Ishikawa (cell line): ENCODE data around the gene TMEM147.

Experiments used
- CEBPB ChIP-seq: IDR thresholded peaks from 2 replicates; pipeline ENCODE4 v1.6.1; 2012
- CREB1 ChIP-seq: IDR thresholded peaks from 2 replicates; pipeline ENCODE4 v1.6.1; 2012; ENCODE audit warnings: low read depth
- EGR1 ChIP-seq: IDR thresholded peaks from 2 replicates; pipeline ENCODE4 v1.6.1; 2012
- EP300 ChIP-seq: IDR thresholded peaks from 2 replicates; pipeline ENCODE4 v1.6.1; 2012; ENCODE audit warnings: borderline replicate concordance
- FOXM1 ChIP-seq: IDR thresholded peaks from 2 replicates; pipeline ENCODE4 v1.6.1; 2012; ENCODE audit warnings: low read depth, borderline replicate concordance
- NFIC ChIP-seq: IDR thresholded peaks from 2 replicates; pipeline ENCODE4 v1.6.1; 2012
- RAD21 ChIP-seq: IDR thresholded peaks from 2 replicates; pipeline ENCODE4 v1.6.1; 2012; ENCODE audit warnings: low read depth
- TAF1 ChIP-seq: IDR thresholded peaks from 2 replicates; pipeline ENCODE4 v1.6.1; 2012; ENCODE audit warnings: low read depth, mild to moderate bottlenecking
- TCF12 ChIP-seq: IDR thresholded peaks from 2 replicates; pipeline ENCODE4 v1.6.1; 2012; ENCODE audit warnings: low read depth
- TEAD4 ChIP-seq: IDR thresholded peaks from 2 replicates; pipeline ENCODE4 v1.6.1; 2012
- YY1 ChIP-seq: IDR thresholded peaks from 2 replicates; pipeline ENCODE4 v1.6.1; 2012; ENCODE audit warnings: low read depth
- ZBTB7A ChIP-seq: IDR thresholded peaks from 2 replicates; pipeline ENCODE4 v1.6.1; 2012; ENCODE audit warnings: low read depth
- TF ChIP-seq, protein P1 (sequence below): IDR thresholded peaks from 2 replicates; pipeline ENCODE4 v1.6.1; 2012
- TF ChIP-seq, protein P2 (sequence below): IDR thresholded peaks from 2 replicates; pipeline ENCODE4 v1.6.1; 2012
- TF ChIP-seq, protein P3 (sequence below): IDR thresholded peaks from 2 replicates; pipeline ENCODE4 v1.6.1; 2012; ENCODE audit warnings: low read depth, mild to moderate bottlenecking

TMEM147 gene

DNA sequence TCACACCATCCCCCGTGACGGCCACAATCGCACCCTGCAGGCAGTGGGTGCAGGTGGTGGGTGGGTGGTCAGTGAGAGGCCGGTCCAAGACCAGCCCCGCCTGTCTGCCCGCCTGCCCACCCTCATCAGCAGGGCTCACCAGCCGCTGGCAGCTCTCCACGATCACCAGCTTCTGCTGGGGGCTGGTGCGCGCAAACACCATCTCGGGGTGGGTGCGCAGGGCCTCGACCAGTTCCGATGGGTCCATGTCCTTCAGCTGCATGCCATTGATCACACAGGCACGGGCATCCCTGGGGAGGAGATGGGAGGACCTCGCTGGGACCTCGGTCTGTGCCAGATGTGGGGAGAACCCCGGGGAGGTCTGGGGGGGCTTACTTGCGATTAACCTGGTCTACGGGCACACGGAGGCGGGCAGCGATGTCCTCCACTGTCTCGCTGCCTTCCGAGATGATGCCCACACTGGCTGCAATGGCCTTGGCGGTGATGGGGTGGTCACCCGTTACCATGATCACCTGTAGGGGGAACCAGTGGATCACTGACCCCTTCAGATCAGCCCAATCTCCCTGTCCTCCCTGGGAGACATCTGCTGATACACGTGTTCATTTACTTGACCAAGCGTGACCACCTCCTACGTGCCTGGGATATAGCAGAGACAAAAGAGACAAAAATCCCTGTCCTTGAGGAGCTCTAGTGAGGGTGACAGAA, 10.0 kb downstream of the TMEM147 start:
- no peak for TF ChIP-seq TAF1
- no peak for TF ChIP-seq EGR1
- TF ChIP-seq CREB1, result no peak
- TF ChIP-seq RAD21, result peak; percentile 77
- TF ChIP-seq, protein P1, sequence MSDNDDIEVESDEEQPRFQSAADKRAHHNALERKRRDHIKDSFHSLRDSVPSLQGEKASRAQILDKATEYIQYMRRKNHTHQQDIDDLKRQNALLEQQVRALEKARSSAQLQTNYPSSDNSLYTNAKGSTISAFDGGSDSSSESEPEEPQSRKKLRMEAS, result peak; percentile 39; the same call in 1 of the 2 replicates
- TF ChIP-seq CEBPB, result no peak

DNA sequence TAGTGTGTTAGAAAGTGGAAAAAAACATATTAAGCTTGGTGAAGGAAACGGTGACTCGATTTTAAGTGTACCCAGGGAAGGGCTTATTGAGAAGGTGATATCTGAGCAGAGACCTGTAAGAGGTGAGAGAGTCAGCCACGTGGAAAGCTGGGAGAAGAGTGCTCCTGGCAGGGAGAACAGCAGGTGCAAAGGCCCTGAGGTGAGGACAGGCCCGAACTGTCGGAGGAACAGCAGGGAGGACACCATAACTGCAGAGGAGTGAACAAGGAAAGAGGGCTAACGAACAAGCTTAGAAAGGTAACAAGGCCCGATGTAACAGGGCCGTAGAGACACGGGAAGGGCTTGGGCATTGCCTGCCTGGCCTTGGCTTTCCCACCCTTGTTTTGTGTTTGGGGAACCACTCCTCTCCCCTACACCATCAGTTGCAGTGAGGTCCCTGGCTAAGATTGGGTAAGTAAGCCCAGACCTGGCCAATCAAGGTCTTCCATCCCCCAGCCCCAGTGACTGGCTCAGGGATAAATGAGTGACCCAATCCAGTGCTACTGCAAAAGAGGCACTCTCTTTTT, 10.7 kb downstream of the TMEM147 start:
- TF ChIP-seq ZBTB7A (no peak), FOXM1 (no peak), TEAD4 (no peak)

DNA sequence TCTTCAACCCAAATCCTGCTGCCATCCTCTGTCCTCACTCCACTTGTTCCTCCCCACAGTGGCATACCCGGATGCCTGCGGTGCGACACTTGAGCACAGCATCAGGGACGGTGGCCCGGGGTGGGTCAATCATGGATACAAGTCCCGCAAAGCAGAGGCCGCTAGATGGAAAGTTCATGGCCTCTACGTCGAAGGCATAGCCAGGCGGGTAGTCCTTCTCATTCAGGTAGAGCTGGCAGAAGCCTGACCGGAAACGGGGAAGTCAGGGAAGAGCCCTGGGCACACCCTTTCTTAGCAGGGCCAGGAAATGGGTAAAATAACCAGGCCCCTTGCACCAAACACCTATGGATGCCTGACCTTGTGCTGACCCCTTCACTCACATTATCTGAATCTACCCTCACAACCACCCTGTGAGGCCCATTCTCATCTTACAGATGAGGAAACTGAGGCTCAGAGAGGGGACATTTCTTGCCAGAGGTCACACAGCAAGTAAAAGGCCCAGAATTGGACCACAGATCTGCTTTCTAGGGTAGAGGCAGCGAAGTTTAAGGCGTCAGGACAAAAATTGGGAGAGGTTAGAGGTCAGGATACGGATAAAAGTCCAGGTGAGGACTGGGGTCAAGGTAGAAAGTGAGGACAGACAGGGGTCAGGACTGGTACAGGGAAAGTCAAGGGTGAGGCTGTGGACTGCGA, 11.6 kb downstream of the TMEM147 start:
- TF ChIP-seq, protein P2, sequence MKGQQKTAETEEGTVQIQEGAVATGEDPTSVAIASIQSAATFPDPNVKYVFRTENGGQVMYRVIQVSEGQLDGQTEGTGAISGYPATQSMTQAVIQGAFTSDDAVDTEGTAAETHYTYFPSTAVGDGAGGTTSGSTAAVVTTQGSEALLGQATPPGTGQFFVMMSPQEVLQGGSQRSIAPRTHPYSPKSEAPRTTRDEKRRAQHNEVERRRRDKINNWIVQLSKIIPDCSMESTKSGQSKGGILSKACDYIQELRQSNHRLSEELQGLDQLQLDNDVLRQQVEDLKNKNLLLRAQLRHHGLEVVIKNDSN, result no peak
- TF ChIP-seq, protein P1, result no peak
- TF ChIP-seq FOXM1 (no peak), TEAD4 (no peak), EGR1 (no peak), NFIC (no peak), TCF12 (no peak), CEBPB (no peak), EP300 (no peak), RAD21 (no peak), TAF1 (no peak), YY1 (no peak), ZBTB7A (no peak), CREB1 (no peak)
- TF ChIP-seq, protein P3, sequence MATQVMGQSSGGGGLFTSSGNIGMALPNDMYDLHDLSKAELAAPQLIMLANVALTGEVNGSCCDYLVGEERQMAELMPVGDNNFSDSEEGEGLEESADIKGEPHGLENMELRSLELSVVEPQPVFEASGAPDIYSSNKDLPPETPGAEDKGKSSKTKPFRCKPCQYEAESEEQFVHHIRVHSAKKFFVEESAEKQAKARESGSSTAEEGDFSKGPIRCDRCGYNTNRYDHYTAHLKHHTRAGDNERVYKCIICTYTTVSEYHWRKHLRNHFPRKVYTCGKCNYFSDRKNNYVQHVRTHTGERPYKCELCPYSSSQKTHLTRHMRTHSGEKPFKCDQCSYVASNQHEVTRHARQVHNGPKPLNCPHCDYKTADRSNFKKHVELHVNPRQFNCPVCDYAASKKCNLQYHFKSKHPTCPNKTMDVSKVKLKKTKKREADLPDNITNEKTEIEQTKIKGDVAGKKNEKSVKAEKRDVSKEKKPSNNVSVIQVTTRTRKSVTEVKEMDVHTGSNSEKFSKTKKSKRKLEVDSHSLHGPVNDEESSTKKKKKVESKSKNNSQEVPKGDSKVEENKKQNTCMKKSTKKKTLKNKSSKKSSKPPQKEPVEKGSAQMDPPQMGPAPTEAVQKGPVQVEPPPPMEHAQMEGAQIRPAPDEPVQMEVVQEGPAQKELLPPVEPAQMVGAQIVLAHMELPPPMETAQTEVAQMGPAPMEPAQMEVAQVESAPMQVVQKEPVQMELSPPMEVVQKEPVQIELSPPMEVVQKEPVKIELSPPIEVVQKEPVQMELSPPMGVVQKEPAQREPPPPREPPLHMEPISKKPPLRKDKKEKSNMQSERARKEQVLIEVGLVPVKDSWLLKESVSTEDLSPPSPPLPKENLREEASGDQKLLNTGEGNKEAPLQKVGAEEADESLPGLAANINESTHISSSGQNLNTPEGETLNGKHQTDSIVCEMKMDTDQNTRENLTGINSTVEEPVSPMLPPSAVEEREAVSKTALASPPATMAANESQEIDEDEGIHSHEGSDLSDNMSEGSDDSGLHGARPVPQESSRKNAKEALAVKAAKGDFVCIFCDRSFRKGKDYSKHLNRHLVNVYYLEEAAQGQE, result no peak

DNA sequence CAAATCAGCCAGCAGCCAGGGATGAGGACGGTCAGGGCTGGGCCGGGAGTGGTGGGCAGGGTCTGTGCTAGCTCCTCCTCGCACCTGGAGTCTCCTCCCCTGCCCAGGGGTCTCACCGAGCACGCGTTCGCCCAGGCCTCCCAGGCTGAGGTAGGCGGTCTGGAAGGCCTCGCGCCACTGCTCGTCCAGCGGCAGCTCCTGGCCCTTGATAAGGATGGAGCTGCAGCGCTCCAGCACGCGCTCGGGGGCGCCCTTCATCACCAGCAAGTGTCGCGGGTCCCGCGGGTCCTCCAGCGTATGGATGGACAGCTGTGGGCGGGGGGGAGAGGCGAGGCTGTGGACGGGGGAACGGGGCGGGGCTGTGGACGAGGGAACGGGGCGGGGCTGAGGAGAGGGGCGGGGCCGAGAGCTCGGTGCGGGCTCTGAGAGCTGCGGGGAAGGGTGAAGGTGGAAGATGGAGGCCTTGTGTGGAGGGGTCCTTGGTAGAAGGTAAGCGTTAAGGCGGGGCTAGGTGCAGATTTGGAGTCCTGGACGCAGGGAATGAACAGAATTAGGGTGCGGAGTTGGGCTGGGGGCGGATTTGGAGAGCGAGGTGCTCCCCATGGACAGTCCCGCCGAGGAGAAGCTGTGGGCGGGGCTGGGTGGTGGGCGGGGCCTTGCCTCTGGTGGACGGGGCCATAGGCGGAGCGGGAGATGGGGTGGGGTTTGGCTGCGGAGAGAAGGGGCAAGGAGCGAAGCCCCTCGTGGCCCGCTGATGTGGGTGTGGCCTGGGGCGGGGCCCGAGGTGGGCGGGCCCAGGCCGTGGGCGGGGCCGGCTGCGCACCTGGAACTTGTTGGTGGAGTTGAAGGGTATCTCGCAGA, 12.3 kb downstream of the TMEM147 start:
- TF ChIP-seq, protein P1, result peak; percentile 37; the same call in 1 of the 2 replicates
- TF ChIP-seq EP300 (no peak), RAD21 (peak; percentile 24; the same call in 1 of the 2 replicates)
- TF ChIP-seq, protein P2, result 0 out of 2 replicates have a peak, but pooled peaks have one; percentile 29

DNA sequence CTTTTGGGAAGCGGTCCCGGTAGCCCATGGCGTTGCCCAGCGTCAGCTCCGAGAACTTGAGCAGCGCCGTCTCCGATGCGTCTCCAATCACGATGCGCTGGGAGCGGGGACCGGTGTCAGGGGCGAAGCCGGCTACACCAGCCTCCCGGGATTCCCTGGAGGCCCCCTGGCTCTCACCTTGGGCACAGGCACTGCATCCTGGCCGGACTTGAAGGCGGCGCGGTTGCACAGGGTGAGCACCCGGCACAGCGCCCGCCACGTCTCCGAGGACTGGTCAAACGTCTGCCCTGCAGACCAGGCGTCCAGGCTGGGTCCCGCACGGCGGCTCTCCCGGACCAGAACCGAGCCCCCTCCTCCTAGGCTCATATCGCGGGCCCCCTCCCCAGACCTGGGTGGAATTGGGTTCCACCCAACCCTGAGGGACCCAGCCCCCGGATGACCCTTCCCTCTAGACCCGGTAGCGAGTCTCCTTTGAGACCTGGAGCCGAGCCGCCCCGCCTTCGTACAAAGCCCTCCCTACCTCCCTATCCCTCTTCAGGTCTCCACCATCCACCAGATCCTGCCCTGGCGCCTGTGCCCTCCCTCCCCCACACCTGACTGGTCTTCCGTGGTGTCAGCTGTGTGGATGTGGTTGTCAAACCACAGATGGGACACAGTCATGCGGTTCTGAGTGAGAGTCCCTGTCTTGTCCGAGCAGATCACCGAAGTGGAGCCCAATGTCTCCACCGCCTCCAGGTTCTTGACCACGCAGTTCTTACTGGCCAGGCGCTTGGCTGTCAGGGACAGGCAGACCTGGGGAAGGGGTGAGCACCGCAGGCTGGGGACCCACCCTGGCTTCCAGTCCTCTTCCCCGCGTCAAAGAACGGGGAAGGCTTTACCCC, 13.2 kb downstream of the TMEM147 start:
- no peak for TF ChIP-seq TAF1
- TF ChIP-seq, protein P1, result peak; percentile 41; the same call in 1 of the 2 replicates

DNA sequence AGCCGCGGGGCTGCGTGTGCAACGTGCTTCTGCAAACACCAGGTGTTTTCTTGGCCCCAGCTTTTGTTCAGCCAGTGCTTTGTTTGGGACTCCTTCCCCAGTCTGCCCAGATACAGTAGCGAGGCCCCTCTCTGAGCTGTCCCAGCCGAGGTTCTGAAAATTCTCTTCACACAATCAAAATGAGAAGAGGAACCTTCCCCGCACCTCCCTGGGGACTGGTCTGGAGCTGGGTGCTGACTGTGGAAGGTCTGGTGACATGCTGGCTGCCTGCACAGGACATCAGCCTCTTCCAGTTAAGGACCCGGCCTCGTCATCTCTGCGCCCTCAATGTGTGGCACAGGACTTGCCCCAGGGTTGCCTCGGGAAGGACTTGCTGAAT, 13.8 kb downstream of the TMEM147 start:
- no peak for TF ChIP-seq TCF12
- TF ChIP-seq, protein P3, result peak; percentile 55
